Panc1 (cell line): ENCODE measurements around the gene RDH13. TPM values are rescaled to one million over a fixed set of nuclear protein-coding genes. Genes with fewer than 3 reads are reported as not detected.
A peak's percentile ranks its signal among the peaks of the same experiment; 100 is the strongest.
"Not testable (repeated sequence)": the region's sequence is repeated elsewhere in the genome, so short reads cannot be mapped to it uniquely, and the experiment has no call there.

Experiments
- ATAC-seq: fragments of 200-7000 bp; cut with Tn5 transposase; 2 replicates; pipeline ENCODE4 v1.9.1; 2020; ENCODE audit warnings: mild to moderate bottlenecking, moderate library complexity
- BruUV-seq: library from RNA; stranded (reverse); fragments of 400-500 nt; replicated peaks from 2 replicates; lab custom pipeline; 2021; lab: Mats Ljungman, UMichigan
- CTCF ChIA-PET: fragments of 300-600 bp; sonication (Branson Sonifier 250); formaldehyde crosslinking; loops from one replicate; lab custom pipeline; 2022; ENCODE audit warnings: antibody characterized with exemption; lab: Charles Lee
- POLR2A ChIA-PET: fragments of 300-600 bp; sonication (Branson Sonifier 250); formaldehyde crosslinking; loops from one replicate; lab custom pipeline; 2022; ENCODE audit warnings: antibody characterized with exemption; lab: Charles Lee
- DNase-seq: peaks from one replicate; pipeline ENCODE4 v3.0.0-alpha.2; 2010; ENCODE audit warnings: low read depth, low spot score
- H3K27ac ChIP-seq: 2 replicates; pipeline ENCODE4 v1.5.1; 2011; ENCODE audit warnings: mild to moderate bottlenecking, low read length, inconsistent platforms
- H3K27me3 ChIP-seq: fragments of 200-500 bp; sonication (Bioruptor generic); 2 replicates; pipeline ENCODE4 v1.6.0; 2014; ENCODE audit warnings: low read length, inconsistent platforms; ENCODE audit not compliant: control insufficient read depth, insufficient read depth
- H3K36me3 ChIP-seq: fragments of 200-500 bp; sonication (Bioruptor generic); 2 replicates; pipeline ENCODE4 v1.5.1; 2014; ENCODE audit warnings: inconsistent platforms, mild to moderate bottlenecking, low read length, moderate library complexity; ENCODE audit not compliant: control insufficient read depth, insufficient read depth
- H3K4me1 ChIP-seq: 2 replicates; pipeline ENCODE4 v1.5.1; 2011; ENCODE audit warnings: inconsistent platforms, mild to moderate bottlenecking, low read length, moderate library complexity; ENCODE audit not compliant: control insufficient read depth, insufficient read depth
- H3K4me3 ChIP-seq, 2 experiments: 2 replicates each; pipeline ENCODE4 v1.5.1; 2011 to 2012; ENCODE audit warnings: low read depth in 2 of 2, low read length in 2 of 2, mild to moderate bottlenecking in 2 of 2, inconsistent platforms in 1 of 2, moderate library complexity in 1 of 2
- H3K9me3 ChIP-seq: fragments of 200-500 bp; sonication (Bioruptor generic); 2 replicates; pipeline ENCODE4 v1.5.1; 2014; ENCODE audit warnings: low read depth, mild to moderate bottlenecking, inconsistent platforms, low read length, moderate library complexity; ENCODE audit not compliant: control insufficient read depth, insufficient read depth
- CTCF ChIP-seq: fragments of 450-650 bp; IDR thresholded peaks from 2 replicates; pipeline ENCODE4 v1.5.1; 2017; ENCODE audit warnings: mild to moderate bottlenecking
- POLR2AphosphoS5 ChIP-seq: IDR thresholded peaks from 2 replicates; pipeline ENCODE4 v1.6.1; 2012; ENCODE audit warnings: mild to moderate bottlenecking, low read depth, low read length, moderate library complexity
- REST ChIP-seq, 2 experiments: IDR thresholded peaks; 2 replicates each; pipeline ENCODE4 v1.6.1; 2011 to 2012; ENCODE audit warnings: low read depth in 2 of 2, control low read depth in 1 of 2, low read length in 1 of 2, mild to moderate bottlenecking in 1 of 2, moderate library complexity in 1 of 2; ENCODE audit not compliant: insufficient read depth in 1 of 2
- SIN3A ChIP-seq: IDR thresholded peaks from 2 replicates; pipeline ENCODE4 v1.6.1; 2012; ENCODE audit warnings: low read depth, mild to moderate bottlenecking, low read length, moderate library complexity, borderline replicate concordance; ENCODE audit not compliant: insufficient read depth
- TCF7L2 ChIP-seq: IDR thresholded peaks from 2 replicates; pipeline ENCODE4 v1.6.1; 2011; ENCODE audit warnings: mild to moderate bottlenecking, low read depth, low read length, inconsistent platforms
- in situ Hi-C: cut with HindIII; loops from 2 replicates; pipeline ENCODE4 v1.10.0; 2016; ENCODE audit warnings: low sequenced_read_pairs, low pct_unique_long_range_greater_than_20kb
- intact Hi-C: fragments of 100-400 bp; cut with micrococcal nuclease; formaldehyde crosslinking; loops from one replicate; pipeline ENCODE4 v1.10.0; 2022; ENCODE audit not compliant: unreplicated experiment
- total RNA-seq: library from RNA; stranded (reverse); gene quantifications from one replicate; pipeline ENCODE4 v1.2.1, GENCODE V29; 2021; ENCODE audit not compliant: unreplicated experiment

RDH13 gene
- total RNA-seq, 1 experiment from 2014 or later = 37.8 TPM

GRCh38 chr19:55008189-55008588 lies 54.8 kb downstream of the RDH13 start:
- H3K4me1 ChIP-seq, intact Hi-C loops, H3K4me3 ChIP-seq, ATAC-seq, DNase-seq, in situ Hi-C loops, BruUV-seq, H3K27me3 ChIP-seq, H3K36me3 ChIP-seq, CTCF ChIA-PET, H3K9me3 ChIP-seq, H3K27ac ChIP-seq, POLR2A ChIA-PET: not testable (repeated sequence)

GRCh38 chr19:55007537-55007936 lies 55.4 kb downstream of the RDH13 start:
- intact Hi-C loops, CTCF ChIA-PET: not testable (repeated sequence)

GRCh38 chr19:55006795-55007194 lies 56.2 kb downstream of the RDH13 start:
- H3K27me3 ChIP-seq, DNase-seq, H3K4me1 ChIP-seq, H3K9me3 ChIP-seq, in situ Hi-C loops, POLR2A ChIA-PET, H3K36me3 ChIP-seq, ATAC-seq, BruUV-seq, H3K27ac ChIP-seq, CTCF ChIA-PET, intact Hi-C loops: not testable (repeated sequence)
- peak overlapping the region in 1 of 2 experiments; percentile 33; a peak in 1 of 4 replicates for H3K4me3 ChIP-seq

More at GRCh38 chr19:55007537-55007936, 55.4 kb downstream of the RDH13 start:
- ATAC-seq, H3K27ac ChIP-seq, H3K4me1 ChIP-seq, H3K27me3 ChIP-seq, DNase-seq, BruUV-seq, POLR2A ChIA-PET, H3K9me3 ChIP-seq, H3K36me3 ChIP-seq, in situ Hi-C loops, H3K4me3 ChIP-seq: not testable (repeated sequence)

GRCh38 chr19:55005684-55006488 lies 57.1 kb downstream of the RDH13 start:
- BruUV-seq = no TSS peak
- DNase-seq (no peak), ATAC-seq (no peak)
- H3K27ac ChIP-seq = no peak overlapping the region
- H3K36me3 ChIP-seq = no peaks in the 10 kb centered on the region; the same call in 1 of the 2 replicates
- TF ChIP-seq TCF7L2 = no peak
- TF ChIP-seq POLR2AphosphoS5 = no peak
- TF ChIP-seq SIN3A = no peak
- no peak for TF ChIP-seq CTCF
- TF ChIP-seq REST (IDR thresholded peaks at IDR 0.05; ENCODE audit: insufficient read depth in 1 of 2, low read depth in 2 of 2, low read length in 1 of 2) = no peak
- H3K27me3 ChIP-seq = no peaks in the 10 kb centered on the region
- H3K4me3 ChIP-seq = peak overlapping the region in 1 of 2 experiments; percentile 33; a peak in 2 of 4 replicates
- no peaks in the 10 kb centered on the region for H3K4me1 ChIP-seq
- intact Hi-C loops = no loop called here
- POLR2A ChIA-PET = no interaction called here
- in situ Hi-C loops = no loop called here
- CTCF ChIA-PET = no interaction called here
- H3K9me3 ChIP-seq = peaks cover 7% of the 10 kb centered on the region; the same call in 1 of the 2 replicates
